ENCODE data around the gene OSMR. TPM values are rescaled to one million over a fixed set of nuclear protein-coding genes. Genes with fewer than 3 reads are reported as not detected.

The OSMR gene
- total RNA-seq, 4 donors from 2014 or later = 33.1 to 97.5 (median 42.8) TPM

DNA sequence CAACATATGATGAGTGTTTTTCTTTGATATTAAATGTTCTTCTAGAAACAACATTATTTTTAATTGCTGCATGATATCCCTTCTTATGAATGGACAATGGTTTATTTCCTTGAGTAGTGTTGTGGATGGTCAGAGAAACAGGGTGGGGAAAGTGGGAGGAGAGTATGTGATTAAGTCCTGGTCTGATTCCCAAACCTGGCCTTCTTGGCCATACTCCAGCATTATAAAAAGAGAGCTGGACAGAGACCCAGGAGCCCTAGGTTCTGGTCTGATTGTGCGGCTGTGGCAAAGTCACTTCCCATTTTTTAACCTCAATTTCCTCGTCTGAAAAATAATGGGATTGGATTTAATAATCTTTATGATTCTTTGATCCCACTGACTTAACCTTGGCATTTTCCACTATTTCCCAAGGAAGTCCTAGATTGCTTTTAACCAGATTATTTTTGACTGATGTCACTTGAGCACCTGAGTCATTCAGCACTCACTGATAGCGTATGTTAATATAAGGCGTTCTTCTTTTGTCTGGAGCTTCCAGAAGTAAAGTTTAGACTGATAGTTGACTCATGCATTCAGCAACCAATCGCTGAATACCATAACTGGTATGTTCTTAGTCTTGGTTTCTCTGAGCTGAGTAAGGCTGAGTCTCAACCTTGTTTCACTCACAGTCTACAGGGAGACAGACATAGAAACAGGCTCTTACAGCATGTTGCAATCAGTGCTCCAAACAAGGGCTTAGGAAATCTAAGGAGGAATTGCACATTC is 26.2 kb downstream of the OSMR start:
- TF ChIP-seq POLR2A (IDR thresholded peaks at IDR 0.05) = no peak
- peak in 1 of 2 donors; percentile 24 for TF ChIP-seq EP300 (IDR thresholded peaks at IDR 0.05)
- H3K4me3 ChIP-seq = no peak overlapping the region
- 71 to 80% methylated on average over 5 of the region's 5 CpGs for WGBS, 2 donors
- H3K9me3 ChIP-seq = no peaks in the 10 kb centered on the region
- peaks cover 0 to 51% (median 0%) of the 10 kb centered on the region in 3 donors for H3K36me3 ChIP-seq
- no peak for DNase-seq (ENCODE audit: low spot score in 2 of 2)
- no peaks in the 10 kb centered on the region for H3K27me3 ChIP-seq
- peaks cover 0 to 34% (median 3%) of the 10 kb centered on the region in 4 donors for H3K4me1 ChIP-seq
- peak overlapping the region in 1 of 4 donors; percentile 17 for H3K27ac ChIP-seq

DNA sequence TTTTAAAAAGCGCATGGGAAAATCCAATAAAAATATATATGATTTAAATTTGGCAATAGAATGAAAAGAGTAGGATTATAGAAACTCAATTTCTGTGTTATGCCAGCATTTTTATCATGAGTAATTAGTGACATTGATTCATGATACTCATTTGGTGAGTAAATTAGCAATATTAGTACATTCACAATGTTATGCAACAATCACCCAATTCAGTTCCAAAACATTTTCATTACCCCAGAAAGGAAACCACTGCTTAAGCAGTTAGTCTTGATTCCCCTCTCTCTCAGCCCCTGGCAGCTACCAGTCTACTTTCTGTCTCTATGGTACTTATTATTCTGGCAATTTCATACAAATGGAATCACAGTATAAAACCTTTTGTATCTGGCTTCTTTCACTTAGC is 27.0 kb downstream of the OSMR start:
- no peaks in the 10 kb centered on the region for H3K9me3 ChIP-seq
- DNase-seq (ENCODE audit: low spot score in 2 of 2) = no peak
- WGBS, 2 donors = 97 to 100% methylated on average over 1 of the region's 1 CpG
- peaks cover 0 to 60% (median 0%) of the 10 kb centered on the region in 3 donors for H3K36me3 ChIP-seq
- no peaks in the 10 kb centered on the region for H3K27me3 ChIP-seq
- H3K4me1 ChIP-seq = peaks cover 0 to 30% (median 2%) of the 10 kb centered on the region in 4 donors
- no peak overlapping the region for H3K4me3 ChIP-seq
- no peak overlapping the region for H3K27ac ChIP-seq
- TF ChIP-seq, protein P1, sequence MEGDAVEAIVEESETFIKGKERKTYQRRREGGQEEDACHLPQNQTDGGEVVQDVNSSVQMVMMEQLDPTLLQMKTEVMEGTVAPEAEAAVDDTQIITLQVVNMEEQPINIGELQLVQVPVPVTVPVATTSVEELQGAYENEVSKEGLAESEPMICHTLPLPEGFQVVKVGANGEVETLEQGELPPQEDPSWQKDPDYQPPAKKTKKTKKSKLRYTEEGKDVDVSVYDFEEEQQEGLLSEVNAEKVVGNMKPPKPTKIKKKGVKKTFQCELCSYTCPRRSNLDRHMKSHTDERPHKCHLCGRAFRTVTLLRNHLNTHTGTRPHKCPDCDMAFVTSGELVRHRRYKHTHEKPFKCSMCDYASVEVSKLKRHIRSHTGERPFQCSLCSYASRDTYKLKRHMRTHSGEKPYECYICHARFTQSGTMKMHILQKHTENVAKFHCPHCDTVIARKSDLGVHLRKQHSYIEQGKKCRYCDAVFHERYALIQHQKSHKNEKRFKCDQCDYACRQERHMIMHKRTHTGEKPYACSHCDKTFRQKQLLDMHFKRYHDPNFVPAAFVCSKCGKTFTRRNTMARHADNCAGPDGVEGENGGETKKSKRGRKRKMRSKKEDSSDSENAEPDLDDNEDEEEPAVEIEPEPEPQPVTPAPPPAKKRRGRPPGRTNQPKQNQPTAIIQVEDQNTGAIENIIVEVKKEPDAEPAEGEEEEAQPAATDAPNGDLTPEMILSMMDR (IDR thresholded peaks at IDR 0.05) = no peak
- TF ChIP-seq POLR2A (IDR thresholded peaks at IDR 0.05) (no peak), EP300 (IDR thresholded peaks at IDR 0.05) (no peak)

DNA sequence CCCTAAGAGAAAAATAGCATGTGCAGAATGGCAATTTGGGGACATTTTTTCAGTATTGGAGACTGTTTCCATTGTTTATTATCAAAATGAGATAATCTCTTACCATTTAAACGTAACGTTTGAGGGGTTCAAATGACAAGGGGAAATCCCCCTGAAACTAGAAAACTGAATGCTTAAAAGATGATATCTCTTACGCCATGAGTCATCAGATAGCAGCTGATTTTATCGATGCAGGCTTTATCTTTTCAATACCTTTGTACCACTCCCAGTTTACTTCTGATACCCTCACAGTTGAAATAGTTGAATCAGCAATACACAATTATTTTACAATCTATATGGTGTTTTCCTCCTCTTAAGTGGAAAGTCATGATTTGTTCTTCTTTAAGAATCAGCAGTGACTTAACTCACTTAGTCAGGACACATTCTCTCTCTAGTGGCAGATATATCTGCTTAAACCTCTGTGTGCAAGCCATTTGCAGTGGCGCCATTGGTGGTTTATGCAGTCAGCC is 29.2 kb downstream of the OSMR start:
- TF ChIP-seq POLR2A (IDR thresholded peaks at IDR 0.05) (no peak), EP300 (IDR thresholded peaks at IDR 0.05) (no peak)
- TF ChIP-seq, protein P1 (IDR thresholded peaks at IDR 0.05) = no peak
- H3K9me3 ChIP-seq = no peaks in the 10 kb centered on the region
- H3K36me3 ChIP-seq = peaks cover 0 to 67% (median 0%) of the 10 kb centered on the region in 3 donors
- no peak overlapping the region for H3K4me3 ChIP-seq
- peaks cover 0 to 25% (median 2%) of the 10 kb centered on the region in 4 donors for H3K4me1 ChIP-seq
- 86 to 91% methylated on average over 5 of the region's 5 CpGs for WGBS, 2 donors
- DNase-seq (ENCODE audit: low spot score in 2 of 2) = no peak
- H3K27ac ChIP-seq = no peak overlapping the region
- H3K27me3 ChIP-seq = no peaks in the 10 kb centered on the region

DNA sequence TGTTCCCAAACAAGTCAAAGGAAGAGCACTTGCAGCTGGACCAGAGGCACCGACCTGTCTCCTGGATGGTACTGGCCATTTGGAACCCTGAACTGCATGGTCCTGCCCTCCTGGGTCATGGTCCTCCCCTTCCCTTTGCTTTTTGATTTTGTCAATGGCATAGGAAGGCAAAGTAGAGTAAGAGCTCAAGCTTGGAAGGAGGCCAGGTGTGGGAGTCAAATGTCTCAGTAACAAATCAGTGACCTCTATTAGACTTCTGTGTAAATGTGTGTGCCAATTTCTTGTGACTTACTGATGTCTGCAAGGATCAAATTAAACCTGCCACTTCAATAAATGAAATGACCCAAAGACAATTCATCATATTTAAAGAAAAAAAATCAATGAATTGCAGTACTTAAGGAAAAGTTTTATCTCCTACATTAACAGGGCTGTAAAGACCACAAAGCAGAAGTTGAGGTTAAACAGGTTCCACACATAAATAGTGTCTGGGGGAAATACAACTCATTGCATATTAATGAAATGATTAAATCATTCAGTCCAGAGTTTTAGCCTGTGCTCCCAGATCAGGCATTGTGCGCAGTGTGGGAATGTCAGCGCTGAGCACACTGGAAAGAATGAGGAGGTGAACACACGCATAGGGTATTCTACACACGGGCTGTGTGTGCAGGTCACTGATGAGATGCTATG is 32.7 kb downstream of the OSMR start:
- peaks cover 0 to 87% (median 0%) of the 10 kb centered on the region in 3 donors for H3K36me3 ChIP-seq
- H3K4me1 ChIP-seq = peaks cover 0 to 3% (median 0%) of the 10 kb centered on the region in 4 donors
- WGBS, 2 donors = 93 to 94% methylated on average over 5 of the region's 5 CpGs
- no peak overlapping the region for H3K27ac ChIP-seq
- H3K9me3 ChIP-seq = no peaks in the 10 kb centered on the region
- no peak overlapping the region for H3K4me3 ChIP-seq
- TF ChIP-seq POLR2A (IDR thresholded peaks at IDR 0.05) = no peak
- TF ChIP-seq, protein P1 (IDR thresholded peaks at IDR 0.05) = no peak
- no peak for TF ChIP-seq EP300 (IDR thresholded peaks at IDR 0.05)
- DNase-seq (ENCODE audit: low spot score in 2 of 2) = no peak
- H3K27me3 ChIP-seq = no peaks in the 10 kb centered on the region

DNA sequence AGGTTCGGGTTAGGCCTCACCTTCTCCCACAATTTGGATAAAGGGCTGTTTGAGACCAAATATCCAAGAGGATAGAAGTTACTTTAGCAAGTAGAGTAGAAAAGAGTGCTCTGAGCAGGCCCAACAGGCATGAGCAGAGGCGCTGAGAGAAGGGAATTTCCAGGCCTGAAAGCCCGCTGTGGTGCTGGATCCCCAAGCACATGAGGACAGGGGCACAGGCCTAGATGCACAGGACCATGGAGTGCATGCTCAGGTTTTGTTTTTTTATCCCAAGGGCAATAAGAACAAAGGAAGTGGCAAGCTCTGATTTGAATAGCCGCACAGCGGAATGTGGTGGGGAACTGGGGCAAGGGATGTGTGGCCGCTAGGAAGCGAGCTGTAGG is 33.3 kb downstream of the OSMR start:
- H3K27me3 ChIP-seq = no peaks in the 10 kb centered on the region
- 94 to 97% methylated on average over 7 of the region's 7 CpGs for WGBS, 2 donors

More for the DNA sequence above, 33.3 kb downstream of the OSMR start:
- no peaks in the 10 kb centered on the region for H3K9me3 ChIP-seq
- TF ChIP-seq EP300 (IDR thresholded peaks at IDR 0.05) (no peak), POLR2A (IDR thresholded peaks at IDR 0.05) (no peak)
- TF ChIP-seq, protein P1 (IDR thresholded peaks at IDR 0.05) = no peak
- H3K4me1 ChIP-seq = peaks cover 0 to 8% (median 0%) of the 10 kb centered on the region in 4 donors
- no peak overlapping the region for H3K4me3 ChIP-seq
- DNase-seq (ENCODE audit: low spot score in 2 of 2) = no peak
- peaks cover 0 to 88% (median 0%) of the 10 kb centered on the region in 3 donors for H3K36me3 ChIP-seq
- H3K27ac ChIP-seq = no peak overlapping the region

All from tibial nerve (tissue), 4 donors.